GM21528 (cell line): ENCODE measurements around the gene ZMIZ1.

Source experiments
- ATAC-seq: cut with Tn5 transposase; IDR thresholded peaks from one replicate; pipeline ENCODE4 v1.9.1; 2021; ENCODE audit warnings: mild to moderate bottlenecking, moderate library complexity; ENCODE audit not compliant: unreplicated experiment, low FRiP score

Gene ZMIZ1

DNA sequence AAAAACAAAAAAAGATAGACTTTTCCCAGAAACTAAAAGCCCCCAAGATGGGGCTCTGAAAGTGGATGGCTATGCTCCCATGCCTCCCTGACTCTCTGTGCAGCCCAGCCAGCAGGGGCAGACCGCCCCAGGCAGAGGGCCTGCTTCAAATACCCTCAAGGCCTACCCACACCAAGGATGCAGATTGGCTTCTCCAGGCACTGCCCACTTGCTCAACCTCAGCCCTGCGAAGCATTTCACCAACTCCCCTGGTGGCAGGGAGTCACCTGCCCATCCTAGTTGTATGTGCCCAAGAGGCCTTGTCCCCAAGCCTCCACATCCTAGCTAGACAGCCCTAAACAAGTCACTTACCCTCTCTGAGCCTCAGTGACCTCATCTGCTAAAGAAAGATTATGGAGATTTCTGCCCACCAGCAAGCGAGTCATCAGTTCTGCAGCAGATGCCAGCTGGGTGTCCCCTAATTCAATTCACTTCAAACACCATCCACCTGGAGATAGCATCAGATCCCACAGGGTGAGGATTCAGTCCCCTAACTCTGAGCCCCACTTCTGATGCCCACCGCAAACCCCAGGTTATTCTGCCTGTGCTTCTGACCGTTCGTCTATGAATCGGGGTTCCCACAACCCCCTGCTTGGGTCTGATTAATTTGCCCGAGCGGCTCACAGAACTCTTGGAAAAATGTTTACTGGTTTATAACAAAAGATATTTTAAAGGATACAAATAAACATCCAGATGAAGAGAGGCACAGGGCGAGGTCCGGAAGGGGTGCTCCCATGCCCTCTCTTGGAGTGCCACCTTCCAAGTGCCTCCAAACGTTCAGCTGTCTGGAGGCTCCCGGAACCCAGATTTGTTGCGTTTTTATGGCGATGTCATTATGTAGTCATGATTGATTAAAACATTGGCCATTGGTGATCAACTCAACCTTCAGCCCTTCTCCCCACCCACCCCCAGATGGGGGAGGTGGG, 18.6 kb upstream of the ZMIZ1 start:
- ATAC-seq: no peak

DNA sequence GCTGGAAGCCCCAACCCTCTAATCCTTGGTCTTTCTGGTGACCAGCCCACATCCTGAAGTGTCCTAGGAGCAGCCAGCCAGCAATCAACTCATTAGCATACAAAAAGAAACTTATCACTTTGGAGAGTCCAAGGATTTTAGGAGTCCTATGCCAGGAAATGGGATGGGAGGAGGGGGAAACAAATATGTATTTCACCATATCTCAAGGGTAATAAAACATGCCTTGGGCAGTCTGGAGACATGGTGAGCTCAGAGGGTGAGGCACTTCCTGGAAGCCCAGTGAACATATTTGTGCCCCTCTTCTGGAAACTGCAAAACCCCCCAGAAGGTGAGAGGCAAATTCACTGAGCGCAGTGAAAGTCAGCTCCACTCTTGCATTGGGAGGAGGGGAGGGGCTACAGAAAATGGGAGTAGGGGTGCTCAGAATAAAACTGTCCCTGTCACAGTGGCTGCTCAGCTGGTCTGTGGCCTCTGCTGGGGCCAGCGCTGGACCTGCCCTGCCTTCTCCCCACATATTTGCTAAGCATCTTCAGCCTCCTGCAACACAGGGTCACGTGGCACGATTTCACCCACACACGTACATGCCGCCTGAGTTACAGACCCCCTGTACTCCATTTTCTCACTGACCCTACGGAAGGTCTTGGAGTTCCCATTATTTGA, 17.7 kb upstream of the ZMIZ1 start:
- ATAC-seq: no peak

DNA sequence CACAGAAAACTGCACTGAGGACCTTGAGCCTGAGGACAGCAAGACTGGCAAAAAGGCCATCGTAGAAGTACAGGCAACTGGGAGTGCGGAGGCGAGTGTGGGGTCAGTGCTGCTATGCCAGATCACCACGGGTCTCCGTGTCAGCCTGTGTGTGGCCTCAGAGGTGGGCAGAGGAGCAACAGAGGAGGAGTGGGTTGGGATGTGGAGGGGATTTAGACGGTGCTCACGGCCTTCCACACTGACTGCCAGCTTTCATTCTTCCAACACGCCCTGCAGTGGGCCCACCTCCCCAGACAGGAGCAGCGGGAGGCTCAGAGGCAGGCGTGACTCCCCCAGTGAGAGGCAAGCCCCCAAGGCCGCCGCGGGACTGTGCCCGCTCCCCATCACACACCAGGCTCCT, 17.0 kb upstream of the ZMIZ1 start:
- no peak for ATAC-seq

DNA sequence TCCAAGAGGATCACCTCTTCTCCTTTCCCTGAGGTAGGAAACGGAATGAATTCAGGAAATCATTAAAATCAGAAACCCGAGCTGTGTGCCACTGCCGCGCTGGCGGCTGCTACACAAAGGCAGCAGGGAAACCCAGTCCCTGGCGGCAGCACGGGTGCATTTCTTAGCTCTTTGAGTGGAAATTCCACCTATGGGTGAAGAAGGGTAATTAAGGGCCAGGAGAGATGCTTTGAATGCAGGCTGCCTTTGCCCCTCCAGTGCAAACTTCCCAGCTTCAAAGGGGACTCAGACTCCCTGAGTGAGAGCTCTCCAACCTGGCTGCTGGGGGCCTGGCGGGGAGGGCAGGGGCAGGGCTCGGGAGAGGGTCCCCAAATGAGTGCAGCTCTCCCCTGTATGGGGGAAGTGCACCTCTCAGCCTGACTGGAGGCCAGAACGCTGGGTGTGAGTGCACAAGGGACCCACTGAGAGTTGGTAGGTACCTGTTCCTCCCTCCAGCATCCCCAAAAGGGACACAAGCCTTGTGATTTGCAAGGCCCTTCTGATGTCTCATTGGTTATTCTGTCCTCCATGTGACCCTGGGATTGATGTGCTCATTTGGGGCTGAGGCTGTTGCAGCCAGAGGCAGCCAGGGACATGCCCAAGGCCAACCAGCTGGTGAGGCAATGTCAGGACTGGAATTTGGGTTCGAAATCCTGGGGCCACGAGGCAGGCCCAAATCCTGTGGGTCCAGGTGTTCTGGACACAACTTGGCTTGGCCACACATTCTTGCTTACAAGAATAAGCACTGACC, 16.3 kb upstream of the ZMIZ1 start:
- ATAC-seq: no peak

DNA sequence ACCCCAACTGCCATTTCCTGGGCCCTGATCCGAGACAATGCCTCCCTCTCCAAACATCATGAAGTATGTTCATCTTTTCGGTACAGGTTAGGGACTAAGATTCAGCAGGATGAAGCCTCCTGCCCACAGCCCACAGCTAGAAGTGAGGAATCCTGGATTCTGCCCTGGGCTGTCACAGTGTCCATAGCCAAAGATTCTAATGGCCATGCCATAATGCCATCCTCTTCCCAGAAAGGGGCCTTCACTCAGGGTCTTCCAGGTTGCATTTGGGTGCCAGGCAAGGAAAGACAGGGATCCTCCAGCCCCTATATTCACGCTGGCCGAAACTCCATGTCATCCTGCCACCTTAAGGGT, 15.7 kb upstream of the ZMIZ1 start:
- no peak for ATAC-seq

DNA sequence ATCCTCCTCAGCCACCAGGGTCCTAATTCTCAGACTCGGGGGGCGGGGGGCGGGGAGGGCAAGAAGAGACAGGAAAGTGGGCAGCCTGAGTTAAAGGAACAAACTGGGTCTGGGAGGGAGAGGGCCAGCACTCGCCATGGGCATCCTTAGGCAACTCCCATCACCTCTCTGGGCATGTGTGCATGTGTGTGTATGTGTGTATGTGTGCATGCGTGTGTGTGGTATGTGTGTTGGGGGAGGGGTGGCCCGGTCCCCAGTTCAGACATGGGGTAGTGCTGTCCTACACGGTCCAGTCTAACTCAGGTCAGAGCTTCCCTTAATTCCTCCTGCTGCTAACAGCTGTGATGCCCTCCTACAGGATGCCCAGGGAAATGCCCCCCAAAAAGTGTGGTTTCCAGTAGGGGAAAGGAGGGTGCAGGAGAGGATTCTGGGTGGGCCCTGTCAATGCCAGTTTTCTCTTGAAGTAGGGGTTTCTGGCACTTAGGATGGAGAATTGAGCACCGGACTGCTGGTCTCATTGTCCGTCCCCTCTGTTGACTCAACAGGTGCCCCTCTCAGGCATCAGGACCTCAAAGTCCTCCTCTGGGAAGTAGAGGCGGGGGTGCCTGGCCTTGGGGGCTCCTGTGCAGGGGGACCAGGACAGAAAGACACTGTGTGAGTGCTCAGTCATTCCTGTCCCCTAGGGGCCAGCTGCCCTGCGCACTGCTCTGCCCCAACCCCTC, 15.1 kb upstream of the ZMIZ1 start:
- no peak for ATAC-seq

DNA sequence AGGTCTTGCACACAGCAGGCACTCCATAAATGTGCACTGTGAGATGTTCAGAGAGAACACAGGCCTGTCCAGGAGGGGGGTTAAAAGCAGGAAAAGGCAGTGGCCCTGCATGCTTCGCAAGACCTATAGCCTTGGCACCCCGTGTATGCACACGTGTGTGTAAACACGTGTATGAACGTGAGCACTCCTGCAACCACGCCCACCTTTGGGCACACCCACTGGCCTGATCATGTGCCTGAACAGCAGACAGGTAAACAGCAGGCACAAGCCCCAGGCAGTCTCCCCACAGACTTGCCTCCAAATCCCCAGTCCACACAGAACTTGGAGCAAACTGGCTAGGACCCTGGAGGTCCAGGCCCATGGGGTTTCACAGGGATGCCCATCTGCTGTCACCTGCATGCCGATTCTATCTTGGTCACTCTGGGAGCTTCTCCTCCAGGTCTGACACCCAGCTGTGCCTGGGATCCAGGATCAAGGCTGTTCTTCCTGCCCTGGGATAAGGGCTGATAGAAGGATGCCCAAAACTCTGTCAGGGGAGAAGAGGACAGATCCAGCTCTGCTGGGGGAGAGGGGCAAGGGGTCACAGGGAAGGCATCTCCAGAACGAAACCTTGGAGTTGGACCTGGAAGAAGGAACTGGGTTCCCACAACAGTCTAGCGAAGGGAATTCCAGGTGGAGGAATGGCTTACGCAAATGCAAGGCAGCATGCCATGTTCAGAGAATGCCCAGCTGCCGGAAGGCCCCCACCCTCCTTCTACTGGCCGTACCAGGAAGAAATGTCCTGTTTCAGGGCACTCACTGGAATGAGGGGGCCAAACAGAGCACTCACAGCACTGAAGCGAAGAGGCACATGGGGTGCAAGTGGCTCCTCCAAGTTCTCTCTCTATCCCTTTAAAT, 14.3 kb upstream of the ZMIZ1 start:
- no peak for ATAC-seq

DNA sequence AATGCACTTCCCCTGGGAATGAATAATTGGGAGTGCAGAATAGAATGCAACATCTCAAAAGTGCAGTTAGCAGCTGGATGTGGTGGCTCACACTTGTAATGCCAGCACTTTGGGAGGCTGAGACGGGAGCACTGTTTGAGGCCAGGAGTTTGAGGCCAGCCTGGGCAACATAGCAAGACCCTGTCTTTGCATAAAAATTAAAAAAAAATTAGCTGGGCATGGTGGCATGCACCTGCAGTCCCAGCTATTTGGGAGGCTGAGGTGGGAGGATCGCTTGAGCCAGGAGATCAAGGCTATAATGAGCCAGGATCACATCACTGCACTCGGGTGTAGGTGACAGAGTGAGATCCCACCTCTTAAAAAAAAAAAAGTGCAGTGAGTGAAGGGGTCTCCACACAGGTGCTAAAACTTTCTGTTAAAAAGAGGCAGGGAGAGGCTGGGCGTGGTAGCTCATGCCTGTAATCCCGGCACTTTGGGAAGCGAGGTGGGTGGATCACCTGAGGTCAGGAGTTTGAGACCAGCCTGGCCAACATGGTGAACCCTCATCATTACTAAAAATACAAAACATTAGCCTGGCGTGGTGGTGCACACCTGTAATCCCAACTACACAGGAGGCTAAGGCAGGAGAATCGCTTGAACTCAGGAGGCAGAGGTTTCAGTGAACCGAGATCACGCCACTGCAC, 13.5 kb upstream of the ZMIZ1 start:
- no peak for ATAC-seq

DNA sequence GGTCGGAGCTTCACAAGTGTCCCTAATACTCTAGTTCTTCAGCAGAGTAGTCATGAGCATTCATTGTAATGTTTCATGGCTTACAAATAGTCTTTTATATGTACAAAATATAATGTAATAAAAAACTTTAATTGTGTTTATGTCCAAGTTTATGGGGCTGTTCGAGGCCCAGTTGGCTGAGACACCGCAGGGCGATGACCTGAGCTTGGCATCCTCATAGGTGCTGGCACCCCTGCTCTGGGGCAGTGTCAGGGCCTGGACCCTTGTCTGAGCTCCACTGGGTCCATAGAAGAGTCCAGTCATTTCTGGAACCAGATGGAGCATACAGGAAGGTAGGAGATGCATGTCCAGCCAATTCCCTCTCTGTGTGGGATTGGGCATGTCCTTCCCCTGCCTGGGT, 12.9 kb upstream of the ZMIZ1 start:
- ATAC-seq: no peak

DNA sequence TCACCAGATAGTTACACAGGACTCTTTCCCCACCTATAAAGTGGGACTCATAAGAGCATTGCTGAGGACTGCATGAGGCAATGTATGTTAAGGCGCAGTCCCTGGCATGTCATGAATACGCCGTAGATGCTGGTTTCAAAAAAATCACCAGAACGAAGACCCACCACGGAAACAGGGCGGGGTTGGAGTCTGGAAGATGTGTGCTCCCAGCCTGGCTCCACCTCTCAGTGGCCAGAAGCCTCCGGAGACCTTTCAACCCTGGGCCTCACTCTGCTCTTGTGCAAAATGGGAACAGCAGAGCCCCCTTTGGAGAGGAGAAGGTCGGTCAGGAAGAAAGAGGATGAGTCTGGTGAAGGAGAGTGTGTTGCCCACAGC, 12.4 kb upstream of the ZMIZ1 start:
- ATAC-seq: no peak

DNA sequence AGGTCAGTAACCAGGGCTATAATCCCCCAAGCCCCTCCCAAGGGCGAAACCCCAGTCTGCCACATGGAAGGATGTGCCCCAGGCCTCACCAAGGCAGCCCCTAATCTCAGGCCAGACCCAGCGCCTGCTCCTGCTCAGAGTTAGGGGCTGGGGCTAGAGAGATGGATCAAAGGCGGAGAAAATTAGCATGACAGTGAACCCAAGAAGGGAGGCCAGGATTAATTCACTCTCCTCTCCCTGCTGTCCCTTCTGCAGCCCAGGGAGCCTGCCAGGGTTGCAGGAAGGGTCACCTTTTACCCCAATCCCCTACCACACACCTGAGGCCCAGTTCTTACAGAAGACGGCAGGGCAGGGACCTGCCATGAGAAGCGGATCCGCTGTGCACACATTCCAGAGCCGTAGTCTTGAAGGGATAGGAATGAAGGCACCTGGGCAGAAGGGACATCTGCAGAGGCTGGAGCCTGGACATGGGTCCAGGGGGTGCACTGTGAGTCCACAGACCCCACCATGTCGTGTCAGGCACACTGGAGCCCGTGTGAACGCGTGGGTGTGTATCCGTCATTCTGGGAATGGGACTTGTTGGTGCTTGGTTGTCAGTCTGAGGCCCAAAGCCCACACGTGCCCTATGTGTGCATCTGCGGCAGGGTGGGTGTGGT, 11.9 kb upstream of the ZMIZ1 start:
- ATAC-seq: no peak

DNA sequence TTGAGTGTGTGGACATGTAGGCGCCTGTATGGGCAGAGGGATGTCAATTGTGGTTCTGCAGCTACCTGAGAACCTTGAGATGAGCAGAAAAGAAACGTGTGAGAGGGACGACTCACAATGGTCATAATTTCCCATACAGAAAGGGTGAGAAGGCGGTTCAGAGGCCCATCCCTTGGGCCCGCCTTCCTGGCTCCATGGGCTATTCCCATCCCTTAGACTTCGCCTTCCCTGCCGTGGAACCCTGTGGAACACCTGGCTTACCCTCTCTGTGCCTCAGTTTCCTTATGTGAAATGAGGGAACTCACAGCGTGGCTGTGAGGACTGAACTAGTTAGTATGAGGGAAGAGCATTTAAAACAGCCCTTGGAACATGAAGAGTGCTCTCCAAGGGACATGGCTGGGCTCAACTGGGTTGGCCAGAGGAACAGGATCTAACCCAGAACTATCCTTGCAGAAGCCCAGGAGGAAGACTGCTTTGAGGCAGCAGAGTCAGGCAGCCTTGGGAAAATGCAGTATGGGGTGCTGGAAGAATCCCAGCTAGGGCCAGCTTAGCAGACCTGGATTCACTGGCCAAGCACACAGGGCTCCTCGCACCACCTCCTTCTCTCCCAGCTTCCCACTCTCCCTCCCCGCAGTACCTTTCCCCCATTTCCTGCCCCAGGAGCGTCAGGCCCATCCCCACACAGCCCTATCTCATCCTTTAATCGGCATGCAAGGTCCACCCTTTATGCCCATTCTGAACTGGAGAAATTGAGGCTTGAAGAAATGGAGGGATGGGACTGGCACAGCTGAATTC, 11.1 kb upstream of the ZMIZ1 start:
- no peak for ATAC-seq

DNA sequence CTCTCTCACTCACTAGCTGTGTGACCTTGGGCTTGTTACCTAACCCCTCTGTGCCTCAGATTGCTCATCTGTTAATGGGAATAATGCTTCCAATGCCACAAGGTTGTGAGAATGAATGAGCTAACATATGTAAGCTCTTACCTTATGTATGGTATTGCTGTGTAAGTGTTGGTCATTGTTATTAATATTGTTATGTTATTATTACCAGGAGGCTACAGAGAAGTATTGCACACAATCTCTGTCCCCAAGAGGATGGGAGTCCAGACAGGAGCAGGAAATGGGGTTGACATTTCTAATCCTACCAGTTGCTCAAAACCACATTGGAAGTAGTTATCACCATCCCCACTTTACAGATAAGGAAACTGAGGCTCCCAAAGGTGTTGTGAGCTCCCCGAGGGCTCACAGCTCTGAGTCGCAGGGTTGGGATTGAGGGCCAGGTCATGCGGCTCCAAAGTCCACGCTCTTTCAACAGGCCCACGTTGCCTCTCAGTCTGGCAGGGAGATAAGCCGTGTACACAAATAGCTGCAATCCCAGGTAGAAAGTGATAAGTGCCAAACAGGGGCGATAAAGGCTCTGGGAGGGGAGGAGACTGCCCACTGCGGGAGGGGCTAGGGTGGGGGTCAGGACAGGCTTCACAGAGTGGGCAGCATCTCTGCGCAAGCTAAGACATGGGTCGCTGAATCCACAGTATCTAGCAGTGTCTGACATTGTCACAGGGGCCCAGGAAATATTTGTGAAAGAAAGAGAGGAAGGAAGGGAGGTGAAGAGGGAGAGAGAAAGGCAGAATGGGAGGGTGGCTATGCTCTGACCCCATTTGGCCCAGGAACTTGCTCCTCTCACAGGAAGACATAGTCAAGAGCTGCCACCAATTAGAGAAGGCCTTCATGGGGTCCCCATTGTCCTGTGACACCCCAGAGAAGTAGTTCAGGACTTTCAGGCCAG, 9.6 kb upstream of the ZMIZ1 start:
- no peak for ATAC-seq

DNA sequence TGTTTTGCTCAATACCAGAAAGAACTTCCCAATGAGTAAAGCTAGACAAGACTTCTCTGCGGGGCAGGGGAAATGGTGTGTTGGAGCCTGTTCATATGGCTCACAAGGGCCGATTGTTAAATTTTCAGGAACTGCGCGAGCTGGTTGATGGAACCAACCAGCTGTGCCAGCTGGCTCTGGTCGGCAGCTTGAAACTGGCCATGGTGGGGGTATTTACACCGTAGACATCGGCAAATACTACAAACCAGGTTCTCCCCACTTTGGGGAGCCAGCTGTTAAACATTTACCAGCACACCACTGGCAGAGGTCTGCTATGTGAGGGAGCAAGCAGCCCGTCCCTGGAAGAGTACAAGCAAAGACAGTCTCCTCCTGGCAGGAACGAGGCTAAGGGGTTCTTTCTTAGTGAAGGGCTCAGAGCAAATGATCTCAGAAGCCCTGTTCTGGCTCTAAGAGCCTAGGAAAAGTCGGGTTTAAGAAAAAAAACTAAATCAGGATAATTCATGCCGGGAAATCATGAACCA, 8.8 kb upstream of the ZMIZ1 start:
- ATAC-seq: no peak

DNA sequence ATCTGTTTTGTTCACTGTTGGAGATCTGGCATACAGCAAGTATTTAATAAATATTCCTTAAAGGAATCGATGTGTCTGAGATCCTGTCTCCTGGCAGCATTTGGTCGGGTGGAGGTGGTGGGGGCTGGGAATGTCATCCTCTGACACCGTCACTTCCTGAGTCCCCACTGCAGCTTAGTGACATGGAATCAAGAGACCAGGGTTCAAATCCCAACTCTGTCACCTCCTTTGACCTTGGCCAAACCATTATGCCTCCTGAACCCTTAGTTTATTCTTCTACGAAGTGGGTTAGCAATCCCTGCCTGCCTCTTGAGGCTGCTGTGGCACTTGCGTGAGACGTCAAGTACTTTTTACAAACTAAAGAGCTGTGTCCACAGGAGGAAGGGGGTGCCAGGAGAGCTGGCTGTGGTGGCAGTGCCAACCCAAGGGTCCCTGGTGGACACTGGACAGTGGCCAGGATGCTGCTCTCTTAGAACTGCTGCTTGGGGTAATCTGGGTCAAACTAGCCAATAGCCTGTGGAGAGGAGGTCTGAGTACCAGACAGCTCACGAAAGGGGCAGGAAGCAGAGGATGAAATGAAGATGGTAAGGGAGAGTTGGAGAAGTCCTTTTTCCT, 8.0 kb upstream of the ZMIZ1 start:
- no peak for ATAC-seq
